SK-N-SH (cell line): ENCODE results near the gene SHKBP1. TPM values are rescaled to one million over a fixed set of nuclear protein-coding genes. Genes with fewer than 3 reads are reported as not detected.

ENCODE experiments used
- CTCF ChIA-PET: fragments of 300-600, 350-600 bp; formaldehyde crosslinking; extraction: SDS; loops from one replicate; lab custom pipeline; 2021; lab: Yijun Ruan, JAX
- POLR2A ChIA-PET: fragments of 350-600 bp; sonication (Branson Sonifier 250); formaldehyde crosslinking; extraction: SDS; loops from one replicate; lab custom pipeline; 2020; ENCODE audit warnings: antibody characterized with exemption, inconsistent platforms; lab: Yijun Ruan, JAX
- DNase-seq: peaks from one replicate; pipeline ENCODE4 v3.0.0; 2012
- H2AFZ ChIP-seq: fragments of 200-600 bp; sonication (generic); 2 replicates; pipeline ENCODE4 v1.8.1; 2016; ENCODE audit warnings: antibody characterized with exemption, mild to moderate bottlenecking, low read depth
- H3F3A ChIP-seq: fragments of 200-600 bp; sonication (generic); replicated peaks from 2 replicates; pipeline ENCODE3; 2016; ENCODE audit warnings: antibody characterized with exemption, mild to moderate bottlenecking; ENCODE audit not compliant: insufficient read depth
- H3K27ac ChIP-seq, 2 experiments: fragments of 200-500 bp in 1 of 2; fragments of 200-600 bp in 1 of 2; sonication (Bioruptor generic) in 1 of 2; sonication (generic), shearing (Covaris generic) in 1 of 2; 2 replicates each; pipeline versions ENCODE4 v1.5.1 to v1.6.1; 2014 to 2016; ENCODE audit warnings: low read depth in 2 of 2, inconsistent platforms in 1 of 2, low read length in 1 of 2, mild to moderate bottlenecking in 1 of 2, mixed read lengths in 1 of 2
- H3K27me3 ChIP-seq: fragments of 200-600 bp; sonication (generic), shearing (Covaris generic); 2 replicates; pipeline ENCODE4 v1.6.1; 2016; ENCODE audit warnings: mixed run types; ENCODE audit not compliant: insufficient read depth
- H3K36me3 ChIP-seq, 2 experiments: fragments of 200-500 bp in 1 of 2; fragments of 200-600 bp in 1 of 2; sonication (Bioruptor generic) in 1 of 2; sonication (generic) in 1 of 2; replicated peaks in 1 of 2; 2 replicates each; pipeline versions ENCODE3 to v1.5.1; 2014 to 2016; ENCODE audit warnings: low read length in 1 of 2, mild to moderate bottlenecking in 1 of 2; ENCODE audit not compliant: insufficient read depth in 2 of 2, control insufficient read depth in 1 of 2
- H3K4me1 ChIP-seq, 2 experiments: fragments of 200-500 bp in 1 of 2; fragments of 200-600 bp in 1 of 2; sonication (Bioruptor generic) in 1 of 2; sonication (generic), shearing (Covaris generic) in 1 of 2; 2 replicates each; pipeline versions ENCODE4 v1.5.1 to v1.6.1; 2014 to 2016; ENCODE audit warnings: low read depth in 1 of 2, low read length in 1 of 2, mixed run types in 1 of 2; ENCODE audit not compliant: insufficient read depth in 2 of 2, control insufficient read depth in 1 of 2
- H3K4me2 ChIP-seq: fragments of 200-600 bp; sonication (generic), shearing (Covaris generic); 2 replicates; pipeline ENCODE4 v1.6.1; 2017; ENCODE audit warnings: mixed run types
- H3K4me3 ChIP-seq, 2 experiments: fragments of 200-500 bp in 1 of 2; fragments of 200-600 bp in 1 of 2; sonication (Bioruptor generic) in 1 of 2; sonication (generic), shearing (Covaris generic) in 1 of 2; 2 replicates each; pipeline versions ENCODE4 v1.5.1 to v1.8.1; 2014 to 2016; ENCODE audit warnings: low read depth in 2 of 2, inconsistent platforms in 1 of 2, low read length in 1 of 2, mild to moderate bottlenecking in 1 of 2, mixed read lengths in 1 of 2, moderate library complexity in 1 of 2
- H3K79me2 ChIP-seq: fragments of 200-600 bp; sonication (generic); 2 replicates; pipeline ENCODE4 v1.8.1; 2017; ENCODE audit warnings: mild to moderate bottlenecking; ENCODE audit not compliant: insufficient read depth
- H3K9ac ChIP-seq: fragments of 200-600 bp; sonication (generic); 2 replicates; pipeline ENCODE4 v1.6.1; 2017; ENCODE audit warnings: mixed run types
- H3K9me2 ChIP-seq: fragments of 200-600 bp; sonication (generic); 2 replicates; pipeline ENCODE4 v1.6.1; 2017; ENCODE audit warnings: mixed run types
- H3K9me3 ChIP-seq: fragments of 200-600 bp; sonication (generic); 2 replicates; pipeline ENCODE4 v1.6.1; 2017; ENCODE audit warnings: mixed run types, mild to moderate bottlenecking, moderate library complexity
- H4K20me1 ChIP-seq: fragments of 200-600 bp; sonication (generic); 2 replicates; pipeline ENCODE4 v1.6.1; 2017; ENCODE audit warnings: mild to moderate bottlenecking, mixed run types; ENCODE audit not compliant: insufficient read depth
- CTCF ChIP-seq: fragments of 200-600 bp; sonication (generic); IDR thresholded peaks from 2 replicates; pipeline ENCODE4 v1.6.1; 2017; ENCODE audit warnings: antibody characterized with exemption, mild to moderate bottlenecking, moderate library complexity
- EZH2phosphoT487 ChIP-seq: fragments of 200-600 bp; sonication (generic); IDR thresholded peaks from 2 replicates; pipeline ENCODE4 v1.6.1; 2017; ENCODE audit warnings: low read depth, mixed run types, mild to moderate bottlenecking, antibody characterized with exemption, moderate library complexity, borderline replicate concordance
- FOSL2 ChIP-seq: IDR thresholded peaks from 2 replicates; pipeline ENCODE4 v1.4.0; 2012; ENCODE audit warnings: low read depth, mild to moderate bottlenecking, moderate library complexity, borderline replicate concordance
- FOXM1 ChIP-seq: IDR thresholded peaks from 2 replicates; pipeline ENCODE4 v1.4.0; 2012; ENCODE audit warnings: low read depth, mild to moderate bottlenecking
- GABPA ChIP-seq: IDR thresholded peaks from 2 replicates; pipeline ENCODE4 v1.4.0; 2012; ENCODE audit warnings: low read depth, mild to moderate bottlenecking
- GATA2 ChIP-seq: sonication (generic); formaldehyde crosslinking; IDR thresholded peaks from 2 replicates; pipeline ENCODE4 v1.5.0; 2020; ENCODE audit warnings: mild to moderate bottlenecking, missing genetic modification reagents
- JUND ChIP-seq: IDR thresholded peaks from 2 replicates; pipeline ENCODE4 v1.4.0; 2012
- MXI1 ChIP-seq: IDR thresholded peaks from 2 replicates; pipeline ENCODE4 v1.6.1; 2012; ENCODE audit warnings: mild to moderate bottlenecking, low read depth, low read length, improper control_type of control experiment
- NFIC ChIP-seq: IDR thresholded peaks from 2 replicates; pipeline ENCODE4 v1.4.0; 2012; ENCODE audit warnings: borderline replicate concordance
- RCOR1 ChIP-seq: fragments of 150-350 bp; IDR thresholded peaks from 2 replicates; pipeline ENCODE4 v1.6.1; 2017; ENCODE audit warnings: antibody characterized with exemption, low read length
- RFX5 ChIP-seq: IDR thresholded peaks from 2 replicates; pipeline ENCODE4 v1.6.1; 2012; ENCODE audit warnings: mild to moderate bottlenecking, improper control_type of control experiment, low read length
- TAF1 ChIP-seq: IDR thresholded peaks from 2 replicates; pipeline ENCODE4 v1.6.1; 2012; ENCODE audit warnings: low read depth, mild to moderate bottlenecking, low read length, moderate library complexity, borderline replicate concordance
- TCF12 ChIP-seq: IDR thresholded peaks from 2 replicates; pipeline ENCODE4 v1.4.0; 2012
- TEAD4 ChIP-seq: IDR thresholded peaks from 2 replicates; pipeline ENCODE4 v1.4.0; 2012; ENCODE audit warnings: mild to moderate bottlenecking, borderline replicate concordance; ENCODE audit not compliant: insufficient read depth
- USF1 ChIP-seq: IDR thresholded peaks from 2 replicates; pipeline ENCODE4 v1.4.0; 2012; ENCODE audit warnings: low read depth, borderline replicate concordance
- ZBTB33 ChIP-seq: IDR thresholded peaks from 2 replicates; pipeline ENCODE4 v1.4.0; 2012; ENCODE audit warnings: low read depth, borderline replicate concordance
- WGBS: methylation state at CpG from one replicate; pipeline ENCODE4 v1.1.6; 2017; ENCODE audit warnings: low lambda C conversion rate; 5-methylcytosine and 5-hydroxymethylcytosine counted together
- polyA plus RNA-seq, 3 experiments: library from polyadenylated mRNA; depleted of rRNA; stranded (reverse); fragments of >200 nt; gene quantifications; 2 replicates each; pipeline ENCODE4 v1.2.3, GENCODE V29; 2012
- TF ChIP-seq, protein P1 (sequence below): IDR thresholded peaks from 2 replicates; pipeline ENCODE4 v1.4.0; 2012; ENCODE audit warnings: low read depth

The SHKBP1 gene
- polyA plus RNA-seq, 1 of the 3 experiments (the other 2 are of a cell fraction): 62.7 TPM

DNA sequence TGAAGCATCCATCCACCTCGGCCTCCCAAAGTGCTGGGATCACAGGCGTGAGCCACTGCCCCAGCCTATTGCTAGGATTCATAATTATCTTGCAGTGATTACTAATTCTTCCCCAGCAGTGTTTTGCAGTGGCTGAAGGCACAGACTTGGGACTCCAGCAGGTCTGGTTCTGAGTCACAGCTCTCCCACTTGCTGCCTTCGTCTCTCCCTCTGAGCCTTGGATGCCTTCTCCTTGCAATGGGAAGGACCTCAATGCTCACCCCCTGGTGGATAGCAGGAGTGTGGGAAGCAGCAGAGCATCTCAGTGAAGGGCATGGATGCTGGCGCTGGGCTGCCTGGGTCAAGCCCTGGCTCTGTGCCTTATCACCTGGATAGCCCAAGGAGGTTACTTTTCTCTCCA lies 37.6 kb upstream of the SHKBP1 start:
- no peaks in the 10 kb centered on the region for H3K27me3 ChIP-seq
- no peaks in the 10 kb centered on the region for H3K9me3 ChIP-seq
- no peaks in the 10 kb centered on the region for H3K79me2 ChIP-seq
- TF ChIP-seq TAF1: no peak
- TF ChIP-seq ZBTB33: no peak
- no peak for TF ChIP-seq EZH2phosphoT487
- TF ChIP-seq JUND: no peak
- no peak for TF ChIP-seq NFIC
- TF ChIP-seq FOSL2: no peak
- TF ChIP-seq TEAD4: no peak
- TF ChIP-seq, protein P1, sequence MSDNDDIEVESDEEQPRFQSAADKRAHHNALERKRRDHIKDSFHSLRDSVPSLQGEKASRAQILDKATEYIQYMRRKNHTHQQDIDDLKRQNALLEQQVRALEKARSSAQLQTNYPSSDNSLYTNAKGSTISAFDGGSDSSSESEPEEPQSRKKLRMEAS: no peak
- no peak for TF ChIP-seq GATA2 (CRISPR knock-in tag)
- TF ChIP-seq USF1: no peak
- no peak for TF ChIP-seq TCF12
- no peak for TF ChIP-seq FOXM1
- no peak for TF ChIP-seq GABPA
- no peak overlapping the region for H3K27ac ChIP-seq
- H3K9ac ChIP-seq: no peak overlapping the region
- 57% methylated on average over 4 of the region's 4 CpGs for WGBS
- no peaks in the 10 kb centered on the region for H4K20me1 ChIP-seq
- H3K9me2 ChIP-seq: no peaks in the 10 kb centered on the region
- POLR2A ChIA-PET: no interaction called here
- no peak overlapping the region for H3K4me2 ChIP-seq
- H3K4me3 ChIP-seq: no peak overlapping the region
- H3F3A ChIP-seq: no peaks in the 10 kb centered on the region
- H3K4me1 ChIP-seq: peaks cover 0 to 13% of the 10 kb centered on the region in 2 experiments; a peak in 1 of 4 replicates
- H3K36me3 ChIP-seq: no peaks in the 10 kb centered on the region
- H2AFZ ChIP-seq: no peak overlapping the region
- DNase-seq: no peak
- CTCF ChIA-PET: interaction anchor here (1.0 to 4.2 kb wide), 3 partner anchors 9 to 60 kb away, joined by 3 to 24 read pairs (median 9); no protein-coding TSS in a partner anchor

GRCh38 chr19:40542202-40542859 lies 34.3 kb upstream of the SHKBP1 start:
- Histone ChIP-seq H3K36me3 (no peaks in the 10 kb centered on the region), H3K9ac (no peak overlapping the region), H3K4me2 (no peak overlapping the region), H3K9me3 (no peaks in the 10 kb centered on the region), H4K20me1 (no peaks in the 10 kb centered on the region)
- peak; percentile 60 for DNase-seq
- CTCF ChIA-PET: interaction anchor here (2.7 to 3.4 kb wide), 2 partner anchors 10 to 92 kb away, joined by 14 to 15 read pairs; no protein-coding TSS in a partner anchor
- TF ChIP-seq CTCF (no peak), MXI1 (no peak), USF1 (peak; percentile 52; the same call in 1 of the 2 replicates), RFX5 (no peak), RCOR1 (no peak)
- TF ChIP-seq, all 33 proteins: peak for 1
- WGBS: 57% methylated on average over 6 of the region's 6 CpGs
- Histone ChIP-seq H3K27me3 (no peaks in the 10 kb centered on the region), H3K4me1 (peaks cover 0 to 13% of the 10 kb centered on the region in 2 experiments; a peak in 1 of 4 replicates), H2AFZ (no peak overlapping the region), H3K4me3 (no peak overlapping the region), H3K79me2 (no peaks in the 10 kb centered on the region), H3K9me2 (no peaks in the 10 kb centered on the region), H3K27ac (peak overlapping the region in 1 of 2 experiments; percentile 19; a peak in 1 of 4 replicates), H3F3A (no peaks in the 10 kb centered on the region)
- POLR2A ChIA-PET: interaction anchor here (1.2 kb wide), 1 partner anchor 57 kb away, joined by 3 read pairs; no protein-coding TSS in a partner anchor
